WI38 (cell line): Measurements from ENCODE around the gene MALT1.

Experiments
- H3K4me3 ChIP-seq: 2 replicates; pipeline ENCODE4 v1.5.1; 2011; ENCODE audit warnings: low read depth, mild to moderate bottlenecking, control low read depth, low read length
- TF ChIP-seq, protein P1 (sequence below): IDR thresholded peaks from 2 replicates; pipeline ENCODE4 v1.5.1; 2012; ENCODE audit warnings: low read depth, mild to moderate bottlenecking, control low read depth, low read length

The MALT1 gene

GRCh38 chr18:58712930-58713329, 41.7 kb downstream of the MALT1 start:
- TF ChIP-seq, protein P1, sequence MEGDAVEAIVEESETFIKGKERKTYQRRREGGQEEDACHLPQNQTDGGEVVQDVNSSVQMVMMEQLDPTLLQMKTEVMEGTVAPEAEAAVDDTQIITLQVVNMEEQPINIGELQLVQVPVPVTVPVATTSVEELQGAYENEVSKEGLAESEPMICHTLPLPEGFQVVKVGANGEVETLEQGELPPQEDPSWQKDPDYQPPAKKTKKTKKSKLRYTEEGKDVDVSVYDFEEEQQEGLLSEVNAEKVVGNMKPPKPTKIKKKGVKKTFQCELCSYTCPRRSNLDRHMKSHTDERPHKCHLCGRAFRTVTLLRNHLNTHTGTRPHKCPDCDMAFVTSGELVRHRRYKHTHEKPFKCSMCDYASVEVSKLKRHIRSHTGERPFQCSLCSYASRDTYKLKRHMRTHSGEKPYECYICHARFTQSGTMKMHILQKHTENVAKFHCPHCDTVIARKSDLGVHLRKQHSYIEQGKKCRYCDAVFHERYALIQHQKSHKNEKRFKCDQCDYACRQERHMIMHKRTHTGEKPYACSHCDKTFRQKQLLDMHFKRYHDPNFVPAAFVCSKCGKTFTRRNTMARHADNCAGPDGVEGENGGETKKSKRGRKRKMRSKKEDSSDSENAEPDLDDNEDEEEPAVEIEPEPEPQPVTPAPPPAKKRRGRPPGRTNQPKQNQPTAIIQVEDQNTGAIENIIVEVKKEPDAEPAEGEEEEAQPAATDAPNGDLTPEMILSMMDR = no peak
- no peak overlapping the region for H3K4me3 ChIP-seq

GRCh38 chr18:58714259-58714658, 43.0 kb downstream of the MALT1 start:
- TF ChIP-seq, protein P1 = no peak
- H3K4me3 ChIP-seq = no peak overlapping the region

DNA sequence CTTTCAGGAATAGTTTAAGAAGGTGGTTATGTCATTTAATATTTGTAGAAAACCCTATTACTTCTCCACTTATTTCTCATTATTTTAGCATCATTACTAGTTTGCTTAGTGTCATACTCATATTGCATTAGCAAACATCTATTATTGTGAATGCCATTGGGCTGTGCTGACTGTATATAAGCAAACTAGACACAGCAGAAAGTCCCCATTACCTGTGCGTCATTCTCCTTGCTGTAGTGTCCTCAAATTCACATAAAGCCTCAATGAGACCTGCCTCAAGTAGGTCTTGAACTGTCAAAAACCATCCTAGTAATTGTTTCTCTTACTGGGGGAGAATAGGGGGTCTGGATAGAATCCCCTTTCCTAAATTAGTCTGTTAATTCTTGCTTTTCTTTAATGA, 43.6 kb downstream of the MALT1 start:
- H3K4me3 ChIP-seq = no peak overlapping the region
- TF ChIP-seq, protein P1 = no peak

DNA sequence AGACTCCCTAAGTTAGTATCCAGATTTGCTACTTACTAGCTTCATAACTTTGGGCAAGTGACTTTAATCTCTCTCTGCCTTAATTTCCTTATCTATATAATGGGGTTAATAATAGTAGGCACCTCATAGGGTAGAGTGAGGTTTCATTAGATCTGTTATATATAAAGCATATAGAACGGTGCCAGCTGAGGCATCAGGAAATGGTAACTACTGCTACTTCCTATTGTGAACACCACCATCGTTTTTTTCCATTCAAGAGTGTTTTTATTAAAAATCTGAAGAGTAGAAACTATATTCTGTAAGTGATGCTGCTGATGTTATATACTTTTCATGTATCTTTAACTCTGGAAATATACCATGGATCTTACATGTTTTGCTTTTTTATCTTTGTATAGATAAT, 44.3 kb downstream of the MALT1 start:
- H3K4me3 ChIP-seq = no peak overlapping the region
- TF ChIP-seq, protein P1 = no peak

DNA sequence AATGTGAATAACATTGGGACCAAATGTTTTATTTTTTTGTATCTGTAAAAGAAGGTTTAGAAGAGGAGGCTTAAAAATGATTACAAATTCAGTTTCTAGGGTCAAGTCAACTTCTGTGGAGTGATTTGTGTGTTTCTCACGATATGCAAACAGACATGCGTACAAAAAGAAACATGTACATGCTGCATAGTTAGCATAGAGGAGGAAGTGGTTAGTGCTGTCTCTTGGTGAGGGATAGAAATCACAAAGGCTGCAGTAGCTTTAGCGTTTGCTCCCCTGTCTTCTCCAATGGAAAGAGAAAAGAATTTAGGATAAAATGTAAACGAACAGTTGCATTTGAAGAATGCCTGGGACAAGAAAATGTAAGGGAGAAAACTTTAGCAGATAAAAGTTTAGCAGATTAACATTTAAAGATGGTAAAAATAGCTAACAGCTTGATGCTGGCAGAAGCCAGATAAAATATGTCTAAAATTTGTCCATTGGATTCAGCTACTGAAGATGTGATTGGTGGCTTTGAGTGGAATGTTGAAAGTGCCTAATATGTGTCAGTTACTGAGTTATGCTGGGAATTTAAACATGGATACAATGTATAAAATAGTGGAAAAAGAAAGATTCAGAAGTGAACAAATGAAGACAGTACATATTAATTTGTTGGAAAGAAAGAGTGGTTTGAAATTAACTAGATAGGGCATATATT, 44.9 kb downstream of the MALT1 start:
- TF ChIP-seq, protein P1 = no peak
- no peak overlapping the region for H3K4me3 ChIP-seq

DNA sequence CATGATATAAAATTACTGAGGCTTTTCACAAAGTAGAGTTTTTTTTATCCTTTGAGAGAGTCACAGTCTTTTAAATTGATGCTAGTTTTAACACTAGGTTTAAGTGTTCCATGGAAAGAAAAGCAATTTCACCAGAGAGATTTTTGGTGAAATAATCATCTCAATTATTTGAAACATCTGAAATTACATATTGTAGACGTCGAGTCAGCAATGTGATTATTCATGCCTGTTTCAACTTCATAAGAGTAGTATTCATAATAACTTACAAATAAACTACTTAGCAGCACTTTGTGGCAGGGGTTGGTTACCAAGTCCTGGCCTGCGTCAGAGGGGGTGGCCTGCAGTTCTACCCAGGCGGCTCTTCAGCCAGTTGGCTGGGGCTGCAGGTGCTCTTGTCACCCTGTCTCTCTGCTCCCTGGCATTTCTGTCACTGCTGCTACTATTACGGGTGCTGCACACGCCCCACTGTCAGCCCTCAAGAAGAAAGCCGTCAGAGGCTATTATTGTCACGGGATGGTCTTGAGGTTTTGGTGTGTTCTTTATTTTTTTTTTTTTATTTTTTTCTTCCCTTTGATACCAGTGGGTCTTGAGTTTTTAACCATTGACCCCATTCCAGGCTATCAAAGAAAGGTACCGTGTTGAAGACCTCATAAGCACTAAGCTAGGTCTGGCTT, 50.4 kb downstream of the MALT1 start:
- no peak overlapping the region for H3K4me3 ChIP-seq
- TF ChIP-seq, protein P1 = no peak

DNA sequence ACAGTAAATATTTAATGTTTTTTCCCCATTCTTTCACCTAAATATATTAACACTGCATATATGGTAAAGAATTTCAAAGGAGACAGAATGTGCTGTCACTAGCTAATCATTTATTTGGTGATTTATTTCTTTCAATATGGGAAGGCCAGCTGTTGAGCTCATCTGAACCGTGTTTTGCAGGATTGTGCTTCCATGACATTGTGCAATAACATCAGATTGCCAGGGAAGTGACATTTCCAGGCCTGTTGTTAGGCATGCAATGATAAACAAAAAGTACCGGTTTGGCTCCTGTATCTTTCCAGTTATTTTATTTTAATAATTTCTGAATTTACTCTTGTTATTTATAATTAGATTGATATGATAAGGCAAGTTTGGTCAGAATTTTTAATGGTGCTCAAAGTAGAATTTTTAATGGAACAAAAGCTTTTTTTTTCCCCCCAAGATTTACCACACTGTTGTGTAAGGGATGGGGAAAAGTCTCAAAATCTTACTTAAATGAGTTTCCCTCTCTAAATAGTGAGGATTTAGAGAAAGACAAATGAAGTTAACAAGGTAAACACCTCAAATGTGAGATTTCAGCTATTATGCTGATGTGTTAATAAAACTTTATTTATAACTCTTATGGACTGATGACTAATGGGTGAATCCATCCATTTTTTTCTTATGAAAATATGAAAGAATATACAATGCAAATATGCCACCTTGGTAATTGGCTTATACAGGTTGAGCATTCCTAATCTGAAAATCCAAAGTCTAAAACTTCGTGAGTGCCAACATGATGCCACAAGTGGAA, 52.7 kb downstream of the MALT1 start:
- H3K4me3 ChIP-seq = no peak overlapping the region
- TF ChIP-seq, protein P1 = no peak
